Breast epithelium (tissue), 4 donors: ENCODE results near the gene C17orf100. TPM values are rescaled to one million over a fixed set of nuclear protein-coding genes. Genes with fewer than 3 reads are reported as not detected.
A peak's percentile ranks its signal among the peaks of the same experiment; 100 is the strongest.

ENCODE experiments used
- DNase-seq, 2 donors: peaks; one replicate each; pipeline ENCODE4 v3.0.0-alpha.2; 2019; ENCODE audit warnings: low spot score in 2 of 2
- H3K27ac ChIP-seq, 2 donors: fragments of 200-600 bp; sonication (generic) in 1 of 2; one replicate each; pipeline ENCODE4 v1.5.1; 2016 to 2019; ENCODE audit warnings: mild to moderate bottlenecking in 1 of 2
- H3K27me3 ChIP-seq, 2 donors: fragments of 200-600 bp; sonication (generic) in 1 of 2; one replicate each; pipeline versions ENCODE4 v1.5.1 to v1.6.0; 2017 to 2019; ENCODE audit warnings: control low read depth in 1 of 2, mild to moderate bottlenecking in 1 of 2
- H3K36me3 ChIP-seq: fragments of 200-600 bp; one replicate; pipeline ENCODE4 v1.5.1; 2019
- H3K4me1 ChIP-seq, 2 donors: fragments of 200-600 bp; sonication (generic); one replicate each; pipeline ENCODE4 v1.5.1; 2016 to 2019; ENCODE audit warnings: control low read depth in 1 of 2
- H3K4me3 ChIP-seq, 3 donors: fragments of 200-600 bp; sonication (generic); 1 replicate in 2 of 3; 2 replicates in 1 of 3; pipeline ENCODE4 v1.5.1; 2016 to 2019; ENCODE audit warnings: mild to moderate bottlenecking in 3 of 3, moderate library complexity in 2 of 3
- H3K9me3 ChIP-seq, 2 donors: fragments of 200-600 bp; sonication (generic) in 1 of 2; one replicate each; pipeline ENCODE4 v1.5.1; 2016 to 2019; ENCODE audit warnings: control low read depth in 1 of 2
- CTCF ChIP-seq, 3 donors: fragments of 450-650 bp; IDR thresholded peaks; one replicate each; pipeline ENCODE4 v1.5.1; 2016 to 2017; ENCODE audit warnings: antibody characterized with exemption in 3 of 3, mild to moderate bottlenecking in 3 of 3, moderate library complexity in 3 of 3
- POLR2A ChIP-seq: fragments of 450-650 bp; IDR thresholded peaks from one replicate; pipeline ENCODE4 v1.6.1; 2016; ENCODE audit warnings: antibody characterized with exemption, mild to moderate bottlenecking, moderate library complexity
- POLR2AphosphoS5 ChIP-seq, 3 donors: sonication (generic); formaldehyde crosslinking; IDR thresholded peaks; one replicate each; pipeline ENCODE4 v1.6.1; 2017; ENCODE audit warnings: antibody characterized with exemption in 3 of 3
- intact Hi-C: fragments of 100-400 bp; cut with DNase I; formaldehyde crosslinking; loops from one replicate; pipeline ENCODE4 v1.15.1; 2023; ENCODE audit warnings: low total_unique reads
- total RNA-seq, 3 donors: library from RNA; depleted of rRNA; stranded (reverse); fragments of >200 nt; gene quantifications; one replicate each; pipeline ENCODE4 v1.1.0, GENCODE V29; 2016

Gene C17orf100
- under 1 TPM; 0.16 to 0.98 (median 0.88) TPM for total RNA-seq

GRCh38 chr17:6651354-6651918, at the start of gene C17orf100, which contains the start of gene MED31:
C17orf100 (plus strand) TSS chr17:6651762; CDS start chr17:6651914, 152 bp downstream.
MED31 (minus strand) TSS chr17:6651605; CDS start chr17:6651528, 77 bp downstream.
- H3K4me1 ChIP-seq, result peaks cover 0 to 17% of the 10 kb centered on the region in 2 donors
- no peaks in the 10 kb centered on the region for H3K9me3 ChIP-seq
- DNase-seq, result peak; percentile 91 to 94
- peak within 1 kb of the TSS; percentile 75 to 87 (median 78) for H3K4me3 ChIP-seq
- intact Hi-C loops, result no loop called here
- TF ChIP-seq CTCF (IDR thresholded peaks at IDR 0.05) (no peak), POLR2AphosphoS5 (IDR thresholded peaks at IDR 0.05) (peak; percentile 53 to 94 (median 75)), POLR2A (peak; percentile 52)
- peak within 1 kb of the TSS; percentile 91 to 93 for H3K27ac ChIP-seq
- no peaks in the 10 kb centered on the region for H3K36me3 ChIP-seq
- peaks cover 0 to 3% of the 10 kb centered on the region in 2 donors for H3K27me3 ChIP-seq

GRCh38 chr17:6602141-6602540, 49.4 kb upstream of the C17orf100 start:
- intact Hi-C loops, result no loop called here
- Histone ChIP-seq H3K27me3 (no peaks in the 10 kb centered on the region), H3K4me3 (no peak overlapping the region), H3K4me1 (peaks cover 0 to 6% of the 10 kb centered on the region in 2 donors), H3K27ac (no peak overlapping the region), H3K36me3 (no peaks in the 10 kb centered on the region), H3K9me3 (no peaks in the 10 kb centered on the region)
- no peak for DNase-seq
- TF ChIP-seq CTCF (IDR thresholded peaks at IDR 0.05) (no peak), POLR2A (no peak), POLR2AphosphoS5 (IDR thresholded peaks at IDR 0.05) (no peak)

GRCh38 chr17:6603744-6604325, 47.7 kb upstream of the C17orf100 start:
- TF ChIP-seq POLR2A, result no peak
- TF ChIP-seq POLR2AphosphoS5 (IDR thresholded peaks at IDR 0.05), result no peak
- TF ChIP-seq CTCF (IDR thresholded peaks at IDR 0.05), result no peak
- DNase-seq, result no peak
- H3K4me3 ChIP-seq, result no peak overlapping the region
- intact Hi-C loops, result no loop called here
- H3K27me3 ChIP-seq, result no peaks in the 10 kb centered on the region
- H3K4me1 ChIP-seq, result peaks cover 0 to 6% of the 10 kb centered on the region in 2 donors
- H3K27ac ChIP-seq, result no peak overlapping the region
- H3K9me3 ChIP-seq, result no peaks in the 10 kb centered on the region
- no peaks in the 10 kb centered on the region for H3K36me3 ChIP-seq

- TF ChIP-seq POLR2A (no peak), POLR2AphosphoS5 (IDR thresholded peaks at IDR 0.05) (no peak), CTCF (IDR thresholded peaks at IDR 0.05) (no peak)
Observed at GRCh38 chr17:6605142-6605541, 46.4 kb upstream of the C17orf100 start.

GRCh38 chr17:6608321-6608720, 43.2 kb upstream of the C17orf100 start:
- Histone ChIP-seq H3K36me3 (no peaks in the 10 kb centered on the region), H3K4me3 (no peak overlapping the region), H3K27ac (no peak overlapping the region), H3K27me3 (no peaks in the 10 kb centered on the region), H3K9me3 (no peaks in the 10 kb centered on the region), H3K4me1 (no peaks in the 10 kb centered on the region)
- TF ChIP-seq CTCF (IDR thresholded peaks at IDR 0.05) (no peak), POLR2AphosphoS5 (IDR thresholded peaks at IDR 0.05) (no peak), POLR2A (no peak)
- no peak for DNase-seq
- intact Hi-C loops, result no loop called here

More at GRCh38 chr17:6605142-6605541, 46.4 kb upstream of the C17orf100 start:
- H3K27me3 ChIP-seq, result no peaks in the 10 kb centered on the region
- no peak overlapping the region for H3K4me3 ChIP-seq
- DNase-seq, result no peak
- H3K9me3 ChIP-seq, result no peaks in the 10 kb centered on the region
- no peaks in the 10 kb centered on the region for H3K36me3 ChIP-seq
- peaks cover 0 to under 1% of the 10 kb centered on the region in 2 donors for H3K4me1 ChIP-seq
- intact Hi-C loops, result no loop called here
- H3K27ac ChIP-seq, result no peak overlapping the region
